GF-D8 (cell line): ENCODE data around the gene CLDN5.

Source experiments
- DNase-seq: peaks from one replicate; lab custom pipeline; 2025; lab: John Stamatoyannopoulos, UW

CLDN5 gene, protein sequence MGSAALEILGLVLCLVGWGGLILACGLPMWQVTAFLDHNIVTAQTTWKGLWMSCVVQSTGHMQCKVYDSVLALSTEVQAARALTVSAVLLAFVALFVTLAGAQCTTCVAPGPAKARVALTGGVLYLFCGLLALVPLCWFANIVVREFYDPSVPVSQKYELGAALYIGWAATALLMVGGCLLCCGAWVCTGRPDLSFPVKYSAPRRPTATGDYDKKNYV

DNA sequence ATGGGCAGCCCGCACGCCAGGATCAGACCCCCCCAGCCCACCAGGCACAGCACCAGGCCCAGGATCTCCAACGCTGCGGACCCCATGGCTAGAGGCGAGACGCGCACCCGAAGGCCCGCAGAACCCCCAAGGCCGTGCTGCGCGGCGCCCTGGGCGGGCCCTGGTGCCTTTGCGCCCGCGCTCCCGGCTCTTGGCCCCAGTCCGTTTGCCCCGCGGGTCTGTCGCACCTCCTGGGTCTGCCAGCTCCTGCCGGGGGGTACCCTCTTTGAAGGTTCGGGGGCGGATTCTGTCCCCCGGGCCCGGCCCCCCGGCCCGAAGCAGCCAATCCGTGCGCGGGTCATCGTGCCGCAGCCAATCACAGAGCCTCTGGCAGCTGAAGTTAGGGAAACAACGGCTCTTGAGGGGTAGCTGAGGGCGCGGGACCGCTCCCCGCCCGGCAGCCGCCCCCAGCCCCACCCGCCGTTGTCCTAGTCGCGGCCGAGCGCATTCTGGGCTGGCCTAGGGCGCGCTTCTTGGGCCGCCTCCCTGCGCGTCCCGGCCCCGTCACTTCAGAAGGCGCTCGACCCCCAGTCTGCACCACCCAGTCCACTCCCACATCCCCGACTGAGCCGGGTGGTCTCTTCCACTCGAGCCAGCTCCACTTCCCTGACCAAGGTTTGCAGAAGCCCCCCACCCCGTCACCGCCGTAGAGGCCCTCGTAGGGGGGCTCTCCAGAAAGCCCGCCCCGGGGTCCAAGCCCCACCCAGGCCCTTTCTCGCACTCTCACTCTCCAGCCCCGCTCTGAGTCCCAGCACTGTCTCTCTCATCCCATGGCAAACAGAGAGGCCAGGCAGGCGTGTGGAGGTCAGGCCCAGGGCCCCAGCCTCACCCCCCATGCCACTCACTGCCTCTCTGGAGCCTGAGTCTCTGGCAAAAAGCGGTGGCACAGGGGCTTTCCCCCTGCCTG is at the start of gene CLDN5:
CLDN5 (minus strand) TSS at position 241 of the 946 bp plus-strand sequence; CDS start at position 86, 155 bp downstream.
- no peak for DNase-seq

DNA sequence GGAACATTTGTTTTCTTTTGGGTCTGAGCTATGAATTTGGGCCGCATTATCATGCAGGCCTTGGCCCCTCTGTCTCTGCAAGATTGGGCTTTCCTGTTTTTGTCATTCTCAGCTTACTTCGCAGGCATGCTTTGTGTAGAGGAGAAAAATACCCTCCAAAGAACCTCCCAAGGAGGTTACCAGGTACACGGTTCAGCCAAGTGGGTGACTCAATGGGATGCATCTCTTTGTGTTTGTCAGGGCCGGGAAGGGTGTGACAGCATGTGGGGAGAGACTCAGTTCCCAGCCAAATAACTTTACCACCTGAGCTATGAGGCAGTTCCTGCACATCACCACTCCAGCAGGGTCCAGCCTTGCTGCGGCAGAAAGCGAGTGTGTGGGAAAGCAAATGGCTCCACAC is 47.8 kb upstream of the CLDN5 start:
- DNase-seq = no peak

DNA sequence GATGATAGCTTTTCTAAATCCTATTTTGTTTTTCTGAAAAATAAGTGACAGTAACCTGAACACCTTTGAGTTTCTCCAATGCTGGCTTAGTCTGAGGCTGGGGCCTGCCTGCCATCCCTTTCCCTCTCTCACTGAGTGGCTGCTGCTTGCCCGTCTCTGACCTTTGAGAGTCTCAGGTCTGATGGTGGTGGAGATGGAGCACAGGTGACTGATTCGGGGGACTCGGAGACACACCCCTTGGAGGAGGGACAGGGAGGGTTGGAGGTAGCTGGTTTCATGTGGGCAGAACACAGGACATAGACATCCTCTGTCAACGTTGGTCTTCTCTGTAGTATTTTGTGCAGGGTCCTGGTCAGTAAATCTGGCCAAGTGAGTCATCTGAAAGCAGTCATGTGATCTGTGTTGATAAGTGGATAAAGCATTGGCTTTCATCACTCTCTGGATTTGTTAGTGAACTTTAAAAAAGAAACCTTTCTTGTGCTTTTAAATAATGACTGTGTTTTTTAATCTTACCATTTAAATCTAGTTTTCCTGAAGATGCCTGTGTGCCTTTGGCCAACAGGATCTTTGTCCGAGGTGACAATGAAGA is 47.1 kb upstream of the CLDN5 start:
- no peak for DNase-seq

DNA sequence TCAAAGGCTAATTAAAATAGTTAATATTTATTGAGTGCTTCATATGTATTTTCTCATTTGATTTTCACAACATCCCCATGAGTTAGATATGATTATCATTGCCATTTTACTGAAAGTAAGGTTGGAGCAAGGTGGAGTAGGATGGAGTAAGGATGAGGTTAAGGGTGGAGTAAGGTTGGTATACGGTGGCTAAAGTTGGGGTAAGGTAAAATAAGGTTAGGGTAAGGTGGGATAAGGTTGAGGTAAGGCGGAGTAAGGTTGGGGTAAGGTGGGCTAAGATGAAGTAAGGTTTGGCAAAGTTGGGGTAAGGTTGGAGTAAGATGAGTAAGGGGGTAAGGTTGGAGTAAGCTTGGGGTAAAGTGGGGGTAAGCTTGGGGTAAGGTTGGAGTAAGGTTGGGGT is 45.8 kb upstream of the CLDN5 start:
- DNase-seq = no peak

DNA sequence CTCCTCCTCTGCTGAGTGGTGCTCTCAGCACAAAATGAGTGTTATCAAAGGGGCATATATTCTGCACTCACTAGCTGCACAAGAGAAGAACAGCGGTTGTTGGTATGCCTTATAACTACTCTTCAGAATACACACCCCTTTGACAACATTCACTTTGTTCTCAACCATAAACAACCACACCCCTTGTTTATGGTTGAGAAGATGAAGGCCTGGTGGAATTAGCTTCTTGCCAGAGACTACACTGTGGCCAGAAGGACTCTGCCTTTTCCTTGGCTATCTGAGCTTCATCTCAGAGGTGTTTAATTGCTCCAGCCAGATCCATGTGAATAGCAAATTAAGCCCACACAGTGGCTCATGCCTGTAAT is 45.0 kb upstream of the CLDN5 start:
- no peak for DNase-seq

DNA sequence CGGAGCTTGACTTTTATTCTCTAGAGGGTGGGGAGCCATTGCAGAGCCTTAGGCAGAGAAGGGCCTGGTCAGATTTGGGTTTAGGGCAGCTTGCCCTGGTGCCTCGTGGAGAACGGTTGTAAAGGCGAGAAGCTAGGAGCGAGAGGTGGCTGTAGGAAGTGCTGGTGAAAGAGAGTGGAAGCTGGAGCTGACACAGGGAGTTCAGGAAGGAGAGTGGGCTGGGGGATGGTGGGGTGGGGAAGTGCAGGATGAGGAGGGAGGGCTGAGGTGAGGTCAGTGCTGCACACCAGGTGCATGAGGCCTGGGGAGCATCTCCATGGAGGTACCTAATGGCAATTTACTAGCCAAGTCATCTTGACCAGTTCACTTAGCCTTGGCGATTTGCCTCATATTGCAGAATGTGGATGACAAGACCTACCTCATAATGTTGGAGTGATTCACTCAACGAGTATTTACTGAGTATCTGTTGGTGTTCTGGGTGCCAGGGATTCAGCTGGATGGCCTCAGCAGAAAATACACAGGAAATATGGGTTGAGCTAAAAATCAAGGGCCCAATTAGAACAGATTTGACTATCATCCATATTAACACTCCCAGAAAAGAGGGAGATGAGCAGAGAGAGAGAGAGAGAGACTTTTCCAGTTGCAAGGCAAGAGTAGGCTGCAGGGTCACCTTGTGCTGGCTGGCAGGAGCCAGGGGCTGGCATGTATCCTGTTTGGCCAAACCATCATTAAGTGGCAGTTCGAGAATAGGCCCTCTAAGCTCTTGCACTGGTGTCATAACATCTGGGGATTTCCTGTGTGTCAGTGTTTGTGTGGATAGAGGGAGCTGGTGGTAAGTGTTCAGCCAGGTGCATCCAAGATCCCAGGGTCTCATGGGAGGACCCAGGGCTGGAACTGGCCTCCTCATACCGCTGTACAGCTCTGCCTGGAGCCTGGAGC is 44.4 kb upstream of the CLDN5 start:
- DNase-seq = no peak

DNA sequence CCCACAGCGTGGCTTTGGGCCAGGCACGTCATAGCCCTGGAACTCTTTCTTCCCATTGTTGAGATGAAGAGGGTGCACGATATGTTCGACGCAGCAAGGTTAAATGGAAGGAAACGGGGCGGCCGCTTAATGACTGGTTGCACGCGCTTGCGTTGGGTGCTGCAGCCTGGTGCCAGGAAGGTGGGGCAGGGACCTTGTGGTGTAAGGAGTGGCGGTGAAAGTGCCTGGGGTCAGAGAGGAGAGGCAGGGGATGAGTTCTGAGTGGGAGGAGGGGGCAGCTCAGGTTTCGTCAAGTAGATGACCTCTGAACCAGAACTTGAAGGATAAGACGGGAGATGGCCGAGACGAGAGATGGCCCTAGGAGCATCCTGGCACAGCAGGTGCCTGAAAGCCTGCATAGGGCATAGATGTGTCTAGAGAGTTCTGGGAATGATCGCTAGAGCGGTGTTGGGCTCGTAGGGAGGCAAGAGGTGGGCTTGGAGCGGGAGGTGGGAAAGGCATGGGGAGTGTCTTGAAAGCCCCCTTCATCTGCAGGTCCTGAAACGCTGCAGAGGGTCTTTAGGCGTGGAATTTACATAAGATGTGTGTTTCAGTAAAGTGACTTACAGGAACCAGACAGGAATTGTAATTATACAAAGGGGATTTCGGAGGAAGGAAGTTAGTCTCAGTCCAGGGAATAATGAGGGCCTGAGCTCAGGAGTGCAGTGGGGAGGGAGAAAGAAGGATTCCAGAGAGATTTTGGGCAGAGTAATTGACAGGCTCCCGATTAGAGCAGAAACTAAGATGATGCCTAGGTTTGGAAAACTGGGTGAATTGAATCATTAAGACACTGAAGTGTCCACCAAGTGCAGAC is 43.2 kb upstream of the CLDN5 start:
- DNase-seq = no peak

DNA sequence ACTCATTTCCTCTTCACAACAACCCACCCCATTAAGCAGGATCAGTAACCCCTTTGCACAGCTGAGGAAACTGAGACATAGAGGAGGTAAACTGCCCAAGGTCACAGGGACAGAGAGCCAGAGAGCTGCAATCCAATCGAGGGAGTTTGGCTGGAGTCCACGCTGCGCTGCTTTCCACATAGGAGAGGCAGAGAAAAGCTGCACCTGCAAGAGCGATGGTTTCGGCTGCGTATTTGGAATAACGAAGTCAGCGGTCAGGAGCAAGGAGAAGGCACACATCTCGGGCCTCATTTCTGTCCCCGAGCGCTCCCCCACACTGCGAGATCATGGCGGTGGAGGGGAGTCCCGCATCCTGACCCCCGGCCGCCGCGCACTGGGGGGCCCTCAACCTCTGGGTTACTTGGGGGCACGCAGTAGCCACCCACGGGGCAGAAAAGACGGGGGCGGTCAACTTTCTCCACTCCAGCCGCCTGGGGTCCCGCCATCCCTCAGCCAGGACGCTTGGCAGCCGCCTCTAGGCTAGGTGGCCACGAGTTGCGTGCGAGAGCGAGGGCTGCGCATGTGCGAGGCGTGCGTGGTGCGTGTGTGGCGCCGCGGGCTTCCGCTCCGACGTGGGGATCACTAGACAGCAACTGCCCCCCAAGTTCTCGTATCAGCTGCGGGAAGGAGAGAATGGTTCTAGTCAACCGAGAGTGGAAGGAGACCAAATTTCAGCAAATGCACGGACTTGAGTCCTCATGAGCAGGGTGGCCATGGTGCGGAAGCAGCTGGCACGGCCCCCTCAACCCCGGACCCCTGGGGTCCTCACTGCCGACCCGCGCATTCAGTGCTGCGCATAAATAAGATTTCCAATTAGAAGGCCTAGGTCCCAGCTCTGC is 42.3 kb upstream of the CLDN5 start:
- no peak for DNase-seq

DNA sequence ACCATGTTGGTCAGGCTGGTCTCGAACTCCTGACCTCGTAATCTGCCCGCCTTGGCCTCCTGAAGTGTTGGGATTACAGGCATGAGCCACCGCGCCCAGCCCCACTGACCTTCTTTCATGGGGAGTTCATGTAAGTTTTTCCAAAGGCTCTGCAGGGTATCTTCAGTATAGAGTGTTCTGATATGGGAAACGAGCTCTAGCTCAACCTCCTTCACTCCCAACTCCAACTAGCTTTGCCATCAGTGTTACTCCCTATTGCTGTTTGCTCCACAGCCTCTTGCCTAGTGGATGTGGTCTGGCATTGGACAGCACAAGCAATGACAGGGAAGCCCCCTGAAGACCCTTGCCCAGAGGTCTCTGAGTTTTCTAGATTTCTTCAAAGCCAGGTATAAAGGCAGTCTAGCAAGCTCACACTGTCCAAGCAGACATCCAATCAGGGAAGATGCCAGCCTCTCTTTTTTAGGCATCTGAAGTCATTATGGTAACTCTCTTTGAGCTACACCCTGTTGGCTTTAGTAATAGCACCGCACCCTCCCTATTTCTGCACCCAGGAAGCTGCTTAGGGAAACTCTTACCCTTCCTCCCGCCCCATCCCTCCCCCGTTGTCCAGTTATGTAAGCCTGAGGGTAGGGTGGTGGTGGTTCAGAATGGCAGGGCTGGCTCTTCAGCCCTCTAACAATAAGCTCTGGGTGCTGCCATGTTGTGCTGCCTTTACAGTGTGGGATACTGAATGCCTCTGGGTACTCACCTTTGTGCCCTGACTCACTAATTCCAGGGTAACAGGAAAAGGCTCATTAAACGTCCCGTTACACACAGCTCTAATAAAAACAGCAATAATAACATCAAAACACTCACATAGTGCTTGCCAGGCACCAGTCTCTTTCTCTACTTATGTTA is 41.4 kb upstream of the CLDN5 start:
- DNase-seq = no peak

DNA sequence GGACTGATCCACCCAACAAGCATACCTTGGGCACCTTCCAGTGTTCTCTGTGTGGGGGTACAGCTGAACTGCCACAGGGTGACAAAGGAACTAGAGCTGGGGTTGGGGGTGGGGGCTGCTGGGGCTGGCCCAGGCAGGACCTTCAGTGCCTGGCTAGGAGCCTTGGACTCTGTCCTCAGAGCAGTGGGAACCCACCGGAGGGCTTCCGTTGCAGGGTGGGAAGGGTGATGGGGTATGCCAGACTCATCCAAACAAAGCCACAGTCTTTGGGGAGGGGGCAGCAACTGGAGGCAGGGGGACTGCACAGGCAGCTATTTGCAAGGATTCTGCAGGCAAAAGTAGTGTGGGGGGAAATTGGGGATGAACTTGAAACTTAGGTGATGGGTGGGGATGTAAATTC is 35.7 kb upstream of the CLDN5 start:
- DNase-seq = no peak

DNA sequence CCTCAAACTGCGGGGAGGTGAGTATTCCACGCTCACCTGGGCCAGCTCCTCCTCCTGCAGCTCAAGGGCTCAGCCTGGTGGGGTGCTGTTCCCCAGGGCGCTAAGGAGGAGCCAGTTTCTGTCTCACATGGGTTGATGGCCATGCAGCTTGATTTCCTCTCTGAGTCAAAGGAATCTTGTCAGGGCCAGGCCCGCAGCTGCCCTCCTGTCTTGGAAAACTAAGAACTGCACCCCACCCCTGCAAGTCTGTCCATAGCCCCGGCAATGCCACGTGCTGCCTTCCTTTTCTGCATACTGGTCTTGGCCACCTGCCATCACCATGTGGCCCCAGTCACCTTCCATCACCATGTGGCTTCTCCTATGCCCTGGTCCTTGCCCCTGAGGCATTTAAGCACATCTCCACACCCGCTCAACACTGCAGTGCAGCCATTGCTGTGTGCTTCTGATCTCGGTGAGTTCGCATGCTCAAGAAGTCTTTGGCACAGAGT is 35.2 kb upstream of the CLDN5 start:
- DNase-seq = no peak

DNA sequence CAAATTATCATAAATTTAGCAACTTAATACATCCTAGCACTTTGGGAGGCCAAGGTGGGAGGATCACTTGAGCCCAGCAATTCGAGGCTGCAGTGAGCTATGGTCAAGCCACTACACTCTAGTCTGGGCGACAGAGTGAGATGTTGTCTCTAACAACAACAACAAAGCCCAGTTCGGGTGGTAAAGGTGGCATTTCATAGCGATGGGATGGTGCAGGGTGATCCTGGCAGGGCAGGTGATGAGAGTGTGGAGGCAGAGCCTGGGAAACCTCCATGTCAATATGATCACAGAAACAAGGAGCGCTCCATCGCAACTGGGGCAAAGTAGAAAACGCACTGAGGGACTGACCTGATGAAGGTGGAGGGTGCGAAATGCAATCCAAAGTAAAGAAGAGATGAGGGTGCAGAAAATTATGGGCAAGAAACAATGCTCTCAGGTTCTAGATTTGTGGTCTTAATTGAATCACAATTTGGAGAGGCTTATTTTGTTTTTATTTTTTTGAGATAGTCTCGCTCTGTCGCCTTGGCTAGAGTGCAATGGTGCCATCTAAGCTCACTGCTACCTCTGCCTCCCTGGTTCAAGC is 32.8 kb upstream of the CLDN5 start:
- DNase-seq = no peak

DNA sequence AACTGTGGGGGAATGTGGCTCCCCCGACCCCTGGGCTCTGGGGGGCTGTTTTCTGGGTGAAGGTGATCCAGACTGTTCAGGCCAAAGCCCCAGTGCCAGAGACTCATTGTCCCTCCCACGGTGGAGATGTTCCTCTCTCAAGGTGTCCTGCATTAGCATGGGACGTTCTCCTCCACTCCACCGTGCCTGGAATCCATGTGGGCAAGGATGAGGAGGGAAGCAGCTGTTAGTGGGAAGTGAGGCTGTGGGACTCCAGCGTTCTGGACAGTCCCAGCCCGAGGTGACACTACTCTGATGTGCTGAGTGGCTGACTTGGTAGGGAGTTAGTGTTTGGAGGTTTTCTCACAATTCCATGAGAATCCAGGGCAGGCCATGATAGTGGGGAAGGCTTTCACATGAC is 31.4 kb upstream of the CLDN5 start:
- DNase-seq = no peak

DNA sequence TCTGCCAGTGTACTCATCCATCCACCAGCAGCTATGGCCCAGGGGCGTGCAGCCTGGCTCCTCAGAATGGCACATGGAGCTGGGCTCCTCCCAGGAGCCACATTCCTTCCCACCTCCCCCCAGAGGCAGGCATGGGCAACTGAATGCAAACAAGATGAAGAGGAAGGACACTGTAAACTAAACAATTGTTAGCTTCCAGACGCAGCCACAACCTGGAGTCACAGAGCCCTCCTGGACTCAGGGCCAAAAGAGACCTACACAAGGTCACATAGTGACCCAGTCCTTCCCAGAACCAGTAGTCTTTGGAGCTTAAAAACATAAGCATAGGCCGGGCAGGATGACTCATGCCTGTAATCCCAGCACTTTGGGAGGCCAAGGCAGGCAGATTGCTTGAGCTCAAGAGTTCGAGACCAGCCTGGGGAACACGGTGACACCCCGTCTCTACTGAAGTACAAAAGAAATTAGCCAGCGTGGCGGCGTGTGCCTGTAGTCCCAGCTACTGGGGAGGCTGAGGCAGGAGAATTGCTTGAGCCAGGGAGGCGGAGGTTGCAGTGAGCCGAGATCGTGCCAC is 30.7 kb upstream of the CLDN5 start:
- DNase-seq = no peak

DNA sequence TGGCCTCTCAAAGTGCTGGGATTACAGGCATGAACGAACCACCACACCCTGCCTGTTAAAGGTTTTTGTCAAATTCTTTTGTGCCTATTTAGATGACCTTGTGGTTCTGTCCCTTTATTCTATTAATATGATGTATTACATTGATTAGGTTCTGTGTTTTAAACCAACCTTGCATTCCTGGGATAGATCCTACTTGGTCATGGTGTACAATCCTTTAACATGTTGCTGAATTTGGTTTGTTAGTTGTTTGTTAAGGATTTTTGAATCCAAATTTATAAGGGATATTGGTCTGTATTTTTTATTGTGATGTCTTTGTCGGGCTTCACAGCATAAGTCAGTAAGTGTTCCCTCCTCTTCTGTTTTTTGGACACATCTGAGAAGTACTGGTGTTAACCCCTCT is 29.0 kb upstream of the CLDN5 start:
- no peak for DNase-seq

DNA sequence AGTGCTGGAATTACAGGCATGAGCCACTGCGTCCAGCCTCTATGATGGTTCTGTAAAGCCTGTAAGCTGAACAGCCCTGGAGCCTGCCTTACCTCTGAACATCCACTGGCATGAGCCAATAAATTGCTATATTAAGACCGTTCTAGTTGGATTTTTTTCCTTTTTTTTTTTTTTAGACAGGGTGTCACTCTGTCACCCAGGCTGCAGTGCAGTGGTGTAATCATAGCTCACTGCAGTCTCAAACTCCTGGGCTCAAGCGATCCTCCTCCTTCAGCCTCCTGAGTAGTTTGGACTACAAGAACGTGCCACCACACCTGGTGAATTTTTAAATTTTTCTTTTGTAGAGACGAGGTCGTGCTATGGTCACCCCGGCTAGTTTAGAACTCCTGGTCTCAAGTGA is 26.2 kb upstream of the CLDN5 start:
- DNase-seq = no peak

DNA sequence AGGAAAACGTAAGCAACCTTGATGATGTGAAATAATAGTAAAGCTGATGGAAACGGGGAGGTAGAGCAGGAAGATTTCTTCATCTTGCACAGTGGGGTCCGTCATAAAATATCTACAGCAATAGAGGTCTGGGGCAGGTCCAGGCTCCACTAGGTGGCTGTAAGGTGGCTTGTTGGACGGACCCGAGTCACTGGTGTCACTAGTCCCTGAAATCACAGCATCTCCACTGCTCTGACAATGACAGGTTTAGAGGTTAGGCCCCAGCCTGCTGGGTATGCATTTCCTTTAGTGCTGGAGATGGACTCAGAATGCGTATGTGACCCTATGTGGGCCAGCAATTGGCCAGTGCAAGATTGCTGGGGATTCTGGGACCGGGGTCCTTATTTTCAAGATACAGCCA is 25.2 kb upstream of the CLDN5 start:
- DNase-seq = no peak

DNA sequence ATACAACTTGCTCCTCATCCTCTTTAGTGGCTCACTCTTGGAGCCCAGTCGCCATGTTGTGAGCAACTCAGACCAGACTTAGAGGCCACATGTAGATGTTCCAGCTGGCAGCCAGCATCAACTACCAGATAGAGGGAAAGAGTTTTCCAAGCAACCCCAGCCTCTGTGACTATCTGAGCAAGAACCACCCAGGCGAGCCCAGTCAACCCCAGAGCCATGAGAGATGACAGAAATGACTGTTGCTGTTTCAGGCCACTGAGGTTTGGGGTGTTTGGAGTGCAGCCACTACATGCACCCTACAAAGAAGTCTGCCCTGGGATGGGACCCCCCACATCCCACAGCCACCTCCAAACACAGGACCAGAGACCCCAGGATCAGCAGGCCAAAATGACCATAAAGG is 24.8 kb upstream of the CLDN5 start:
- DNase-seq = no peak
